Left ventricle myocardium inferior (tissue), 1 donor: ENCODE data around the gene CELF4. TPM values are rescaled to one million over a fixed set of nuclear protein-coding genes. Genes with fewer than 3 reads are reported as not detected.

Experiments
- DNase-seq: peaks from one replicate; pipeline ENCODE4 v3.0.0-alpha.2; 2020
- H3K27ac ChIP-seq: fragments of 200-600 bp; replicated peaks from 2 replicates; pipeline ENCODE4 v1.8.0; 2021
- H3K27me3 ChIP-seq: fragments of 200-600 bp; 2 replicates; pipeline ENCODE4 v1.8.0; 2021; ENCODE audit warnings: low read depth
- H3K36me3 ChIP-seq: fragments of 200-600 bp; 2 replicates; pipeline ENCODE4 v1.8.0; 2021
- H3K4me1 ChIP-seq: fragments of 200-600 bp; 2 replicates; pipeline ENCODE4 v1.8.0; 2021
- H3K4me3 ChIP-seq: fragments of 200-600 bp; 2 replicates; pipeline ENCODE4 v1.8.0; 2021; ENCODE audit warnings: mild to moderate bottlenecking, moderate library complexity
- H3K9me3 ChIP-seq: fragments of 200-600 bp; replicated peaks from 2 replicates; pipeline ENCODE4 v1.8.0; 2021
- CTCF ChIP-seq: fragments of 200-600 bp; IDR thresholded peaks from 2 replicates; pipeline ENCODE4 v1.8.0; 2021; ENCODE audit warnings: antibody characterized with exemption, mild to moderate bottlenecking, borderline replicate concordance
- intact Hi-C: fragments of 100-400 bp; cut with micrococcal nuclease; formaldehyde crosslinking; loops from one replicate; pipeline ENCODE4 v1.11.0; 2022
- total RNA-seq: library from RNA; stranded (reverse); fragmentation: NEBNext Ultra II Directional; extraction: Animal tissue kit (Norgen Biotek cat#: 25700); gene quantifications from one replicate; pipeline ENCODE4 v1.2.1, GENCODE V29; 2021
- donor health status: DM: no; HTN: yes; CAD: no; lungs with severe emphysema.

CELF4 gene
- total RNA-seq, 1 donor from 2014 or later: 0.60 TPM

DNA sequence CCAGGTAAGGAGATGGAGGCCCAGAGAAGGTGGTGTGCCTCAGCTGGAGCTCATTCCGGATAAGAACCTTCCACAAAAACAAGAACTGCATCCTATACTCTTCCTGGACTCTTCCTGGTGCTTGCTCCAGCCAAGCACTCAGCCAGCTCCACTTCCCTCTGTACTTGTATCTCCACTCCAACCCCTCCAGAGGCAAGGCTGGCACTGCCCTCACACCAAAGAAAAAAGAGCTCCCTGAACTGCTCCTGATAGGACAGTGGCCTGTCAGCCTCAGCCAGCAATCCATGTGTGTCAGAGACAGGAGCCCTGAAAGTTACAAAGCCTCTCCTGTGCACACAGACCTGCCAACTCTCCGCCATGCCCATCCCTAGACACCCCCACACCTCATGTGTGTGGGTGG lies 248.1 kb downstream of the CELF4 start:
- DNase-seq: no peak

GRCh38 chr18:37316468-37316867 lies 249.1 kb downstream of the CELF4 start:
- Histone ChIP-seq H3K27ac (no peak overlapping the region), H3K9me3 (no peaks in the 10 kb centered on the region), H3K4me3 (no peak overlapping the region), H3K27me3 (peaks cover 18% of the 10 kb centered on the region), H3K36me3 (no peaks in the 10 kb centered on the region), H3K4me1 (no peaks in the 10 kb centered on the region)
- TF ChIP-seq CTCF: no peak
- no peak for DNase-seq
- intact Hi-C loops: no loop called here

More for the DNA sequence above, 248.1 kb downstream of the CELF4 start:
- Histone ChIP-seq H3K27me3 (peaks cover 28% of the 10 kb centered on the region), H3K9me3 (no peaks in the 10 kb centered on the region), H3K4me1 (no peaks in the 10 kb centered on the region), H3K27ac (no peak overlapping the region), H3K4me3 (no peak overlapping the region), H3K36me3 (no peaks in the 10 kb centered on the region)
- TF ChIP-seq CTCF: no peak
- intact Hi-C loops: no loop called here

DNA sequence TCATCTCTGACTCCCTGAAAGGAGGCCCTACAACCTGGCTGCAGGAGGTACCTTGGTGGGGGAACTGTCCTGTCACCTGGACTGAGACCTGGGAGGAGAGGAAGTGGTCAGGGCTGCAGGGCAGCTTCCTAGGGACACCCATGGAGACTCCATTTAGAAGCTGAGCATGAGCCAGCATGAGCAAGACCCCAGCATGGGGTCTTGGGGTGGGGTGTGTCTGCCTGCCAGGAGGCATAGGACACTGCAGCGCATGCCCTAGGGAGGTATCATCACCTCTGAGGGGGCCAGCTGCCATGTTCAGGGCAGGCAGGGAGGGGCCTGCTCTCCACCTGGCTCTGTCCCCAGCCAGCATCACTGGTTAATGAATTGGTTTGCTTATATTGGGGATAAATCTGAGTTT lies 249.7 kb downstream of the CELF4 start:
- Histone ChIP-seq H3K27ac (no peak overlapping the region), H3K4me1 (no peaks in the 10 kb centered on the region), H3K9me3 (no peaks in the 10 kb centered on the region), H3K36me3 (no peaks in the 10 kb centered on the region), H3K4me3 (no peak overlapping the region), H3K27me3 (peaks cover 13% of the 10 kb centered on the region)
- intact Hi-C loops: no loop called here
- no peak for DNase-seq
- no peak for TF ChIP-seq CTCF

- Histone ChIP-seq H3K4me3 (no peak overlapping the region), H3K4me1 (no peaks in the 10 kb centered on the region), H3K27me3 (peaks cover 7% of the 10 kb centered on the region), H3K36me3 (no peaks in the 10 kb centered on the region), H3K27ac (no peak overlapping the region), H3K9me3 (no peaks in the 10 kb centered on the region)
- TF ChIP-seq CTCF: no peak
- no peak for DNase-seq
- intact Hi-C loops: no loop called here
Measured at GRCh38 chr18:37314534-37314933, 251.1 kb downstream of the CELF4 start.

DNA sequence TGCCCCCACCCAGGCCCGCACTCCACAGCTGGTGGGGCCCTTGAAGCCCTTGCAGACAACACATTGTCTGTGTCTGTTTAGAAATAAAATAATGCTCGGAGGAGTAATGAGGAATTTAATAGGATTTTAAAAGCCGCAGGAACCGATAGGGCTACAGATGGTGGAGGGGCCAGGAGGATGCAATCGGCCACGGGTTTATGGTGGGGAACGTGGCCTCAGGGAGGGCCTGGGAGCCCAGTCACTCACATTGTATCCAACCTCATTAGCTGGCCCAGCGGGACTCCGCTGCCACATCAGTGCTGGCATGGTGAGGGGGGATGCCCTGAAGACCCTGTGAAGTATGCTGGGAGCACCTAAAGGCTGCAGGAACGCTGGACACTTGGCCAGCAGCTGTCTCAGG lies 252.0 kb downstream of the CELF4 start:
- no peak for TF ChIP-seq CTCF
- H3K4me1 ChIP-seq: no peaks in the 10 kb centered on the region

GRCh38 chr18:37309861-37310260 lies 255.7 kb downstream of the CELF4 start:
- no peak for TF ChIP-seq CTCF
- H3K27ac ChIP-seq: no peak overlapping the region
- intact Hi-C loops: no loop called here
- H3K9me3 ChIP-seq: no peaks in the 10 kb centered on the region
- peaks cover 6% of the 10 kb centered on the region for H3K27me3 ChIP-seq
- DNase-seq: no peak
- H3K4me3 ChIP-seq: no peak overlapping the region
- no peaks in the 10 kb centered on the region for H3K4me1 ChIP-seq
- H3K36me3 ChIP-seq: no peaks in the 10 kb centered on the region

More for the DNA sequence above, 252.0 kb downstream of the CELF4 start:
- no peak for DNase-seq
- Histone ChIP-seq H3K9me3 (no peaks in the 10 kb centered on the region), H3K4me3 (no peak overlapping the region), H3K27me3 (peaks cover 6% of the 10 kb centered on the region), H3K36me3 (no peaks in the 10 kb centered on the region), H3K27ac (no peak overlapping the region)
- intact Hi-C loops: no loop called here
